Activated gamma-delta T cell treated with anti-CD3 and anti-CD28 coated beads, Interleukin-2, amount 50 U/mL, for 16 hours (primary cell): ENCODE data around the gene CEP95.

Source experiments
- DNase-seq: peaks from one replicate; pipeline ENCODE4 v3.0.0-alpha.2; 2020; ENCODE audit warnings: low read depth

The CEP95 gene

DNA sequence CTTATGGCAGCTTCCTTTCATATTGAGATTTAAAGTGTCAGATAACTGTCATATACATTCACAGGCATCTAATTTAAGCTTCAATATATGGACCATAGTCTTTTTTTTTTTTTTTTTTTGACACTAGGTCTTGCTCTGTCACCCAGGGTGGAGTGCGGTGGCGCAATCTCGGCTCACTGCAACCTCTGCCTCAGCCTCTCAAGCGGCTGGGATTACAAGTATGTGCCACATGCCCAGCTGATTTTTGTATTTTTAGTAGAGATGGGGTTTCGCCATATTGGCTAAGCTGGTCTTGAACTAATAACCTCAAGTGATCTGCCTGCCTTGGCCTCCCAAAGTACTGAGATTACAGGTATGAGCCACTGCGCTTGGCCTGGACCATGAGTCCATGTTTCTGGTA, 13.6 kb downstream of the CEP95 start:
- DNase-seq = no peak

DNA sequence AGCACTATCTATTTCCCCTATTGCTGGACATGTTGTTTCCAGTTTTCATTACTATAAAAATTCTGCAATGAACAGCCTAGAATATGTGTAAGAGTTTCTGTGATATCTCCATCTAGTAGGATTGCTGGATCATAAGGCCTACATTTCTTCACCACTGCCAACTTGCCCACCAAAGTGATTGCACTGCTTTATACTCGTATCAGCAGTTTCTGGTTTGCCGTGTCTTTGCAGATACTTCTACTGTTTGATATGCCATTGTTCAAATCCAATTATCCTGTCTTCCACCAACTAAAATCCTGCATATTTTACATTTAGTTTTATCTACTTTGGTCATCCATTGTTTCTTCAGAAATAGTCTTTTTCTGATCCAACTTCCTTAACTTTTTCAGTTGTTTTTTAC, 21.1 kb downstream of the CEP95 start:
- DNase-seq = no peak

DNA sequence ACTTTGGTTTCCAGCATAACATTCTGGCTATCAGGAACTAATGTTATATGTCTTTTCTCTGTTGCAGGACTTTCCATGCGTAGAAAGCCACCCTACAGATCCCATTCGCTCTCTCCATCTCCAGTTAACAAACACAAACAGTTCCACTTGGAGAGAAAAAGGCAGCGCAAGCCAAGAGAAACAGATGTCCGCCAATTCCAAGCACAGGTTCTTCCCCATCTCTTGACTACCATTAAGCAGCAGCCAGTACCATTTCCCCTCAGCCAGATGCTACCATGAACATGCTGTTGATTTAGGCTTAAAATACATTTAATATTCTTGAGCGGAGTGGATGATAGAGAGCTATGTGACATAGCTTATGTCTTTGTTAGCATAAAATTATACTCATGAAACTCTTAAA, 22.4 kb downstream of the CEP95 start:
- no peak for DNase-seq

DNA sequence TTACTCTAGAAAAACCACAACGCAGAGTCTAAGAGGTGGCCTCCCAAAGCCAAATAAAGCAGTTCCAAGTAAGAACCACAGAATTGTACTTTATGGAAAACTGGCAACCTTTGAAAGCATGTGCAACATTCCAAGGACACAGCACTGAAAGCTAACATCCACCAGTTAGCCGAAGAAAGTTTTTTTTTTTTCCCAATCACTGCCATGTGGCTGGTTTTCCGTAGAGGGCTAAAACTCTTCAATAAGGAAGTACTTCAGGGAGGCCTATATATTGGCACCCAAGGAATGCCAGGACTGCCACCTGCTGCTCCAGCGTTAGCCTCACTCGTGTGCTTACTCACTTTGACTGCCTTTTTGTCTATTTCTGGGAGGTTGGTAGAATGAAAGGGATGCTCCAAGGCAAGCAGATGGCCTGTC, 25.2 kb downstream of the CEP95 start:
- no peak for DNase-seq

DNA sequence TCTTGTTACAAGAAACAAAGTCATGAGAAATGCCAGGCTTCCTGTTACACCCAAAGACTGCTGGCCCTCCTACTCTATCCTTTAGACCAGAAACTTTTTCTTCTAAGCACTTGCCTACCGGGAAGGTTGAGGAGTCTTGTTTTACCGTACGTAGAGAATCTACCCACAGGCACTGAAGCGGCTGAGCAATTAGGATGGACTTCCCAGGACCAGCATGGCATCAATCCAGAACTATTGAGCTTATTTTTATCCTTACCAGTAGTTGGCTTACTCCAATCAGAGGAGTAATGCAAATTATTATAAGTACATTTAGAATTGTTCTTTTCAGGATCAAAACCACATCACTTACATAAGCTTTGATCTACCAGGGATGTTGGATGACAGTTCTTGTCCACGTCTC, 25.6 kb downstream of the CEP95 start:
- no peak for DNase-seq

DNA sequence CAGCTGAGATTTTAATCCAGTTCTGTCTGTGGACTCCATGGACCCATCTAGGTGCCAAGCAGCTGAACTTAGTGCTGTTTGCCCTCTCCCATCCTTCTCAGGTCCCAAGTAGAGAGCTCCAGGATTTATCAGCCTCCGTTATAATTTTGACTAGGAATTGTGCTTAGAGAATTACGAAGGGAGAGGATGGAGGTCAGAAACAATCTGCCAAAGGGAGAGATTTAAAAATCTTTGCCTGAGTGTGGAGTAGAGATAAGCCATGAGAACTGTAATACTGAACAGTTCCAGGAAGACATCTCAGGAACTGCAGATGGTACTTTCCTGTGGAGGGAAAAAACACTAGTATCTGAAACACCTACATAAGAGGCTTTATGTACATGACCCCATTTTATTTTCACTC, 27.0 kb downstream of the CEP95 start:
- DNase-seq = no peak

DNA sequence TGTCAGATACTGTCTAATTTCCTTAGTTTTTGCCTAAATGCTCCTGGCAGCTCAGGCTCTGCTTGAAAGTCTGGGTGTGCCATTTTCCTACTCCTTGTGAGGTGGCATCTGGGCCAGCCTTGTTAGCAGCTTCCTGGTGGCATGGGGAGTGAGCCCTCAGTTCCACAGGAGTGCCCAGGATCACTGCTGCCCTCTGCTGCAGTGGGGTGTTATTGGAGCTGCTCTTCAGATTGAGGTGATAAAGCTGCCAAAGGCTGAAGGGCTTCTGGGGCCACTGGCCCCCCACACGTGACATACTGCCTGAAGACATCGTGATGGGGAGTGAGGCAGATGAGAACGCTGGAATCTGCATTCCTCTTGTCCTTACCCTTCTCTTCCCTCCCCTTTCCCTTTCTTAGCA, 27.4 kb downstream of the CEP95 start:
- no peak for DNase-seq

DNA sequence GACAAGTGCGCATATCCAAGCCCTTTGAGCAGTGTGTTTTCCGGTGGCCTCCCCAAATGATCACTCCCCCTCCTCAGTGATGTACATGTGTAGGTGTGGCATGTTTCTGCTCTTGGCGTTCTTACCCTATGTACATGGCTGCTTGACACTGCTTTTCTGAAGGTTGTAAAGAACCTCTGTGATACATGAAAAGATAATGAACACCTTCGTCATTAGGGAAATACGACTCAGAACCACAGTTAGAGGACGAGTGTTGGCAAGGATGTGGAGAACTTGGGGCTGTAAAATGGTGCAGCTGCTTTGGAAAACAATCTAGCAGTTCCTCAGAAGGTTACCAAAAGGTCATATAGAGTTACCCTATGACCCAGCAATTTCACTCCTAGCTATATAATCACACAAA, 28.6 kb downstream of the CEP95 start:
- no peak for DNase-seq

DNA sequence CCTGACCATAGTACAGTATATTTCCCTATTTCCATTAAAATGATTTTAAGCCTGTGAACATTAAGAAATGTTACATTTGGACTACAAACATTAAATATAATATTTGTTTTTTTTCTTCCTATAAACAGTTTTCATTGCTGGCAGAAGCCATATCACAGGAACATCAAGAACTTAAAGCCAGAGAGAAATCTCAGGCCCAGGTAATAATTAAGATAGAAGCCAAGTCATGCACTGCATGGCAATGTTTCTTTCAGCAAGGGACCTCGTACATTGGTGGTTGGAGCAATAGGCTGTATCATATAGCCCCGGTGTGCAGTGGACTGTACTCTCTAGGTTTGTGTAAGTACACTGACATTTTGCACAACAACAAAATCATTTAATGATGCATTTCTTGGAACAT, 30.1 kb downstream of the CEP95 start:
- DNase-seq = no peak

DNA sequence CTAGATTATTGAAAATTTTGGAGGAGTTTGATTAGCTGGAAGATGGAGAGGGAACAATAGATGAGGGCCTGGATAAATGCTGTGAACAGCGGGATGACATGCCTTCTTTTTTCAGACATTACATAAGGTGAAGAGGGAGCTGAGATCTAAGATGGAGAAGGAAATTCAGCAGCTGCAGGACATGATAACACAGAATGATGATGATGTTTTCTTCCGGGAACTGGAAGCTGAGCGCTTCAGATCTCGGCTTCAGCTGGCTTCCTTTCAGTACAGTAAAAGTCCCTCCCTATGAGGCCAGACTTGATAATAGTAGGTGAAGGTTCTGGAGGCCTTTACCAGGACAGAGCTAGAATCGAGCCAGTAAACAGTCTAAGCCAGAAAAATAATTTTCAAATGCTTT, 30.7 kb downstream of the CEP95 start:
- DNase-seq = no peak

DNA sequence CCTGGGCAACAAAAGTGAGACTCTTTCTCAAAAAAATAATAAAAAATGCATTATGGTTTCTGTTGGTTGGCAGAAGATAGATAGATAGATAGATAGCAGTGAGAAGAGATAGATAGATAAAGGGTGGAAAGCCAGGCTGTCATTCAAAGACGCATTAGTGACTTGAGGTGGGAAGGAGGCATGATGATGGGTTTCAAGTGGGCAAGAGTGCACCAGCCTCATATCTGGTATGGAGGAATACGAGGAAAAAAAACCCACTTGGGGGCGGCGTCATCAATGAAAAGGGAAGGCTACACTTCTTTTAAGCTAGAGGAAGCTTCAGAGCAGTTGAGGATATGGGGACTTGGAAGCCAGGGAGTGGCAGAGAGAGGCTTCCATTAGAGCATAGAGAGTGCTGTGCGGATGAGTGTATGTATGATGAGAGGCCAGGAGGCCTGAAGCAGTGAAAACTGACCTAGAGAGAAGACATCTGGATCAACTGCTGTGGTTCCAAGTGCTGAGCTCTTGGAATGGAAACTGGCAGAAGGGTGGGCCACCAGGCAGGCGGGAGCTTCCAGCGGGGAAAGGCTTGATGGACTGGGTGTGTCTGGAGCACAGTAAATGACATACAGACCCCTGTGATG, 31.8 kb downstream of the CEP95 start:
- no peak for DNase-seq

DNA sequence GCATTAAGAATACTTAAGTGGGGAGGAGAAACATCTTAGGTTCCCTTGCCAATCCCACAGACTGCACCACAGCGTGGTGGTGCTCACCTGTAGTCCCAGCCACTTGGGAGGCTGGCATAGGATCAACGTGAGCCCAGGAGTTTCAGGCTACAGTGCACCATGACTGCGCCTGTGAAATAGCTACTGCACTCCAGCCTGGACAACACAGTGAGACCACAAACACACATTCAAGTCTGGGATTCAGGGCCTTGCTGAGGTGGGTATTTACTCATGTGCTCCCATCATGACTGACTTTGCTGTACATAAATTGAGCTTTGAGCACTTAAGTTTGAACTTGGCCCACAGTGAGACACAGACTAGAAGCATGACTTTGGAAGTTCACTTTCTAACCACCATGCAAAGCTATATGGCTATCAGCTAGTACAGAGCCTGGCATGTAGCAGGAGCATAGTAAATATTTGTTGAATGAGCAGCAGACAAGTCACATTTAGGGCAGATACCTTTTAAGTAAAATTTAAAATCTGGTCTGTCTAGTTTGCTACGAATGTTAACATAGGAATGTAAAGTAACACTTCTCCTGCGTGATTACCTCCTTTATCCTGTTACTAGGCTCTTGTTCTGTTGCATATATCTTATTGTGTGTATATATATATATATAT, 33.5 kb downstream of the CEP95 start:
- no peak for DNase-seq

DNA sequence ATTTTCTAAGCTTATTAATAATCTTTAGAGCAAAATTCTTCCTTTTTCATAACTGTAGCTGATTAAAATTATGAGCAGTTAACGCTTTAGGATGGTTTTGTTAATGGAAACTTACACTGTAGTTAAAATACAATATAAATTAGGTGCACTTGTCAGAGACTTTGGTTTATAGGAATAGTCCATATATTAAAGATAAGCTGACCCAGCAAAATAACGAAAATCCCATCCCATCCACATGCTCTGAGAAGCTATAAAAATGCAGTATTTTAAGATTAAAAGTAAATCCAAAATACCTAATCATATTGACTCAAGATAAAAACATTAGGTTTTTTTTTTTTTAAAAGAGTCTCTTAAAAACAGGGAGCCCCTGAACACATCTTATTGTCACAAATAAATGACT, 38.0 kb downstream of the CEP95 start:
- DNase-seq = no peak

DNA sequence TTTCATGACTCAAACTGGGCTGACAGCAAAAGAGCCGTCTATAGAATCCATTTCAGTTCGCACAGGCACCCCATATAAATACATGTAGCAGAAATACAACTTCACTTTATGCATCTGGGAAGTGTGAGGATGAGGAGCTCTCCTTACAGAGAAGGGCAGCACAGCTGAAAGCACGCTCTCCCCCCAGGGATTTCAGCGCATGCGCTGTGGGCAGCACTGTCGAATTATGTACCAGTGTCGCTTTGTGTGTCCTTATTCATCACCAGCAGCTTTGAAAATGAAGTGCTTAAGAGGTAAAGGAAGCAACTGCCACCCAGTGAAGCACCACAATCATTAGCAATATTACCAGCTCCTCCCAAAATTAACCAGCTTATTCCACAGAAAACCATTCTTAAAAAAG, 39.9 kb downstream of the CEP95 start:
- DNase-seq = no peak

DNA sequence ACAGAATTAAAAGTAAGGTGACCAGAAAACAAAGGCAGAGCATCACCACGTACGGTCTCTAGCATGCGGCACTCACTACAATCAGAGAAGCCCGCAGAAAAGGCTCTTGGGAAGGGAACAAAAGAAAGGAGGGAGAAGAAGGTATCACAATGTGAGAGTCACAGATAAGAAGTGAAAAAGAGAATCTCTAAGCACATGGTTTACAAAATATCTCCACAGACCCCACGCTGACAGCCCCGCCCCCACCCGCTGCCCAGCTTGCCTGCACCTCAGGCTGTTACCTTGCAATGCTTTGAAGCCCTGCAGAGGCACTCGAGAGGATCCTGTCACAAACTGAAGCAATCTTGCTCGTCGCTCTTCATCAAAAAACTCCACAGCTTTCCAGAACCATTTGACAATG, 40.5 kb downstream of the CEP95 start:
- no peak for DNase-seq

DNA sequence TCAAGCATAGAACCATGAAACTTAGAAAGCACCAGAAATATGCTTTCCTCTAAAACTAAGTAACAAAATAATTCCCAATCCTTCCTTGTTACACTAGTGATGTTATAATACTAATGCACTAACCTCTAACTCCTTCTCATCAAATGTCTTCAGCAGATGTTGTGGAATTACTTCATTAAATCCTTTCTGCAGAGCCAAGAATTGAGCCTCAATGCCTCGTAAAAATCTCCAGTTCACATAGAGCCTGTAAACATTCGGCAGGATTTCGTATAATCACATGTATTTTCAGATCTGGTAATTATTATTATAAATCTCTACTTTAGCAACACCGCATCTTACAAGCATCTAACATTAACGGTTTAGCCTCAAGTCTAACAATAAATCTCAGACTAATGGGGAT, 44.7 kb downstream of the CEP95 start:
- DNase-seq = no peak

DNA sequence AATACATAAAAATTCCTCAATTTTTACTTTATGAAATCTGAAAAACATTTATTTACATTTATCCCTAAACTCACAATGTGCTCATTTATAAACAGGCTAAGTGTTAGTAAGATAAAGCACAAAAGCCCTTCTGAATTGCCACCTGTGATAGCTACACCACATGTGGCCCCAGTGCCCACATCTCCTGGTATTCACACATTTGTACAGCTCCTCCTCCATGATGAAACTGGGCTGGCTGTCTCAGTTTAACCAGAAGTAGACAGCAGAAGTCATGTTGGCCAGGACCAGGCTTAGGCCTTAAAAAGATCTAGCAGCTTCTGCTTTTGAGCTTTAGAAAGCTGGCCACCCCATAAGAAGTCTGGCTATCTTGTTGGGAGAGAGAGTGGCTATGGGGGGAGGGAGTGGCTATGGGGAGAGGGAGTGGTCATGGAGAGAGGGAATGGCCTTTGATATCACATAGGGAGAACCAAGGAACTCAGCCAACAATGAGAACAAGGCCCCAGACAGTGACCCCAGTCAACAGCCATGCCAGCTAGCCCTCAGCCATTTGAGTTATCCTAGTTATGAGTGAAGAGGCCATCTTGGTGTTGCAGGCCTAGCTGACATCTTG, 47.4 kb downstream of the CEP95 start:
- DNase-seq = no peak

DNA sequence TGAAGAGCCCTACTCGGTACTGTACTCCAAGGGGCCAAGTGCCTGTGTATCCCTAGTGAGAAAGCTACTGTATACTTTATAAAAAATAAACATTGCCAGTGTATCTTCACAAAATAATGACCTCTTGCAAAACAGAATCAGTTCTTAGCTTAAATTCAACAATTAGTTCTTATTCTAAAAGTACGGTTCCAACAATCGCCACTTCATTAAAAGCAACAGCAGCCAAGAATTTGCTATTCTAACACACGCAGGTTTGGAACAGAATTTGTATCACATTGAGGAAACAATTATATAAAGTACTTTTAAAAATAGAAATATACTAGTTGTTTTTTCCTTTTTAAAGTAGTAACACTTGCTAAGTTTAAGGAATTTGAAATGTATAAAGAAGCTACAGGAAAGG, 48.5 kb downstream of the CEP95 start:
- no peak for DNase-seq

DNA sequence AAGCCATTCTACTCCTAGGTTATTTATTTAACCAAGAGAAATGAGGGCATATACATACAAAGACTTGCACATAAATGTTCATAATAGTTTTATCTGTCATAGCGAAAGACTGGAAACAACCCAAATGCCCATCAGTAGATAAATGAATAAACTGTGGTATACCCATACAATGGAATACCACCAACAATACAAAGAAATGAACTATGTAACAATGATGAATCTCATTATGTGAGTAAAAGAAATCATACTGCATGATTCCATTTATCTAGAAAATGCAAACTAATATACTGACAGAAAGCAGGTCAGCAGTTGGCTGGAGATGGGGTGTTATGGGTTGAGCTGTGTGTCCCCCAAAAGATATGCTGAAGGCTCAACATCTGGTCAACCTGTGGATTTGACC, 57.3 kb downstream of the CEP95 start:
- no peak for DNase-seq

DNA sequence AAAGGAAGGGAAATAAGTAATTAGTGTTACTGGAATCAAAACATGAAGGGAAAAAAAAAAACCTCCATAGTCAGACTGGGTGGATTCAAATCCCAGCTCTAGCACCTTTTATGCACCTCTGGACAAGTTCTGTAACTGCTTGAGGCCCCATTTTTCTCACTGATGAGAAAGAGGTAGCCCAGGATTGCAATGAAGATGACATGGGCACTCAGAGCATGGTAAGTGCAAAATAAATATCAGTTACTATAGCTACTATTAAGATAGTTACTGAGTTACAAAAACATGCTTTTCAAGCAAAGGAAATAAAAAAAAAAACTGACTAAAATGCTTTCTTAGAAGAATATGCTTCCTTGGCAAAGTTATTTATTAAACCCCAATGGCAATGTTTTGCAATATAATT, 58.8 kb downstream of the CEP95 start:
- DNase-seq = no peak

DNA sequence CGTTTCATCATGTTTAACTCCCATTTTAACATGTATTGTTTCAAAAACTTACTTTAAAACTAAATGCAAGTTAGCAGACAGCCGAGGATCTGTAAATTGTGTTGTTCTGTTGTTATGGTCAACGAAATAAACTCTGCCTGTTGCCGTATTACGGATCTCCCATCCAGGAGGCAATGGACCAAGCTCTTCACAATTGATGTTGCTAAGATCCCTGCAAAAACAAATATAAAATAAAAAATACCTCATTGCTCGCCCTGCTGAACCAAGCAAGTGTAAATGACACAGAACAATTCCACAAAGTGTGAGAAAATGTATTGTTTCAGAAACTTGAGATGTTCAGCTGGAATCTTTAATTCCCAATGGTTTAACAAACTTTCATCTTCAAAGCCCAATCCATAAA, 65.0 kb downstream of the CEP95 start:
- no peak for DNase-seq

DNA sequence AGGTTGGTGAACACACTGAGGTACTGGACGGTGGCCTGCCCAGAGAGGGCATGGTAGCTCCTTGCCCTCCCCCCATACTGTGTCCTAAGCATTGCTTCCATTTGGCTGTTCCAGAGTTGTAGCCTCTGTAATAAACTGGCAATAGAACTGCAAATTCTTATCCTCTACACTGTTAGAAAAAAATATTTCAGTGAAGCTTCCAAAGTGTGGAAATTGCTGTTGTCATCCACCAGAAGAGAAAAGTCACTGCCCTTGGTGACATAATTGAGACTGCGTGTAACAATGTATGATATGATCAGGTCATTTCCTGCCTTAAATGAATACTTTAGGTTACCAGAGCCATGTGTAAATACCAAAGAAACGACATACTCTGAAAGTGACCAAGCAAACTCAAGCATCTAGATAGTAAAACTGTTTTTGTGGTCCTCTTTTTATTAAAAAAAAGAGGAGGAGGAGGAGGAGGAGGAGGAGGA, 65.9 kb downstream of the CEP95 start:
- no peak for DNase-seq

DNA sequence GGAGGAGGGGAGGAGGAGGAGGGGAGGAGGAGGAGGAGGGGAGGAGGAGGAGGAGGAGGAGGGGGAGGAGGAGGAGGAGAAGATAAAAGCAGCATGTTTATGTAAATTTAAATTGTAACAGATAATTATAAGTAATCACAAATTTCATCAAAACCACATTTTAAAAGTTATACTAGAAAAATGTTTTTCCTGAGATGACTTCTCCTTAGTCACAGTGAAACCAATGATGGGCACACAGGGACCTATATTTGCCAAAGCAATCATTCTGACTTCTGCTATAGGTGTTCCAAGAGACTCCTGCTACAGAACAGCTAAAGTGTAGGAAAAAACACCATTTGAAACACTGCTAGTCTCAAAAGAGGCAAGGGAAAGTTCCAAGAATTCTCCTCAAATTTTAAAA, 66.4 kb downstream of the CEP95 start:
- DNase-seq = no peak

DNA sequence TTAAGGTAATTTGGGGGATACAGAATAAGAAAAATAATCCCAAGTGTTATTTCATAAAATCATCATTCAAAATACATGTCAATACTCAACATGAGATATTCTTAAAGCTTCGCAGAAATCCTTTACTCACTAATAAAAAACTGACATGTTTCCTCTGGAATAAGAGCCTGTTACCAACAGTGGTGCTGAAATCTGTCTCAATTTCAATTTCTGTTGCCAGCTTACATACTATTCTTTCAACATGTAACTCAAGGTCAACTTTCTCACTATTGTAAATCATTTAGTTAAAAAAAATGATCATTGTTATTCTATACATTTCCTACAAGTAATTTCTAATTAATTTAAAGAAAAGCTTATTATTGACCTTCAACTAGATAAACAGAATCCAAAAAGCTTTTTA, 67.9 kb downstream of the CEP95 start:
- DNase-seq = no peak
